ENCODE results near the gene RCBTB2. TPM values are rescaled to one million over a fixed set of nuclear protein-coding genes. Genes with fewer than 3 reads are reported as not detected.

The RCBTB2 gene
- total and polyA plus RNA-seq, 9 of the 15 experiments (the other 6 are each of a cell fraction or from before 2014, with no cell fraction given): 0.91 to 3.3 (median 1.5) TPM

GRCh38 chr13:48483575-48483974 lies 49.3 kb downstream of the RCBTB2 start:
- Histone ChIP-seq H4K20me1 (replicated peaks; ENCODE audit: control insufficient read depth, insufficient read depth, low read length) (no peaks in the 10 kb centered on the region), H3K9me3 (replicated peaks; ENCODE audit: control insufficient read depth, insufficient read depth, low read depth, low read length) (no peaks in the 10 kb centered on the region), H3K27ac (ENCODE audit: extremely low read depth, low read depth, low read length) (no peak overlapping the region), H2AFZ (ENCODE audit: low read depth, low read length) (no peak overlapping the region), H3K36me3 (ENCODE audit: control insufficient read depth, insufficient read depth, low read length) (peaks cover 3% of the 10 kb centered on the region; the same call in 1 of the 3 replicates), H3K4me2 (ENCODE audit: insufficient read depth, low read length) (no peak overlapping the region), H3K27me3 (ENCODE audit: control insufficient read depth in 2 of 2, insufficient read depth in 2 of 2, low read length in 2 of 2) (no peaks in the 10 kb centered on the region), H3K4me1 (replicated peaks in 1 of 2; ENCODE audit: control insufficient read depth in 2 of 2, insufficient read depth in 2 of 2, low read length in 2 of 2) (no peaks in the 10 kb centered on the region), H3K9ac (ENCODE audit: insufficient read depth in 1 of 2, low read depth in 2 of 2, low read length in 2 of 2) (no peak overlapping the region), H3K79me2 (ENCODE audit: control insufficient read depth, insufficient read depth, low read length) (no peaks in the 10 kb centered on the region), H3K4me3 (no peak overlapping the region), H3K9me1 (ENCODE audit: control insufficient read depth, insufficient read depth, low read length) (no peaks in the 10 kb centered on the region)
- FAIRE-seq: no peak
- DNase-seq (ENCODE audit: extremely low read depth in 1 of 4, low spot score in 3 of 4): no peak
- ChIA-PET CTCF (ENCODE audit: low intra/inter-chr PET ratio) (no interaction called here), POLR2A (no interaction called here)
- in situ Hi-C loops (cut with MboI): no loop called here
- ATAC-seq: no peak
- intact Hi-C loops (cut with micrococcal nuclease): no loop called here
- 87% methylated on average over 3 of the region's 3 CpGs for WGBS (ENCODE audit: insufficient coverage, low coverage, missing lambda C conversion rate)
- BruUV-seq (replicated peaks): no TSS peak
- TF ChIP-seq ZNF324 (CRISPR knock-in tag; IDR thresholded peaks at IDR 0.05) (no peak), ZBTB12 (CRISPR knock-in tag; IDR thresholded peaks at IDR 0.05) (no peak), ZBED1 (IDR thresholded peaks at IDR 0.05) (no peak), SFPQ (IDR thresholded peaks at IDR 0.05; ENCODE audit: low read depth, low read length) (no peak), E2F1 (CRISPR knock-in tag; IDR thresholded peaks at IDR 0.05) (no peak), RAD51 (IDR thresholded peaks at IDR 0.05; ENCODE audit: borderline replicate concordance, low read depth) (no peak), PTRF (tag; IDR thresholded peaks at IDR 0.05) (no peak), ZNF12 (CRISPR knock-in tag; IDR thresholded peaks at IDR 0.05) (no peak)
